HEK293 (cell line): Measurements from ENCODE around the gene TTC23L.

Source experiments
- AEBP2 ChIP-seq: fragments of 450-650 bp; formaldehyde crosslinking; IDR thresholded peaks from 2 replicates; pipeline ENCODE4 v1.5.1; 2016; ENCODE audit warnings: missing biosample characterization, missing genetic modification characterization, borderline replicate concordance
- BCL11A ChIP-seq: fragments of 450-650 bp; formaldehyde crosslinking; IDR thresholded peaks from 2 replicates; pipeline ENCODE4 v1.5.1; 2016; ENCODE audit warnings: low read depth, missing biosample characterization, missing genetic modification characterization
- CTCF ChIP-seq: fragments of 450-650 bp; formaldehyde crosslinking; IDR thresholded peaks from 2 replicates; pipeline ENCODE4 v1.5.1; 2016; ENCODE audit warnings: missing biosample characterization, missing genetic modification characterization
- HIC1 ChIP-seq: fragments of 450-650 bp; formaldehyde crosslinking; IDR thresholded peaks from 2 replicates; pipeline ENCODE4 v1.5.1; 2016; ENCODE audit warnings: missing biosample characterization, missing genetic modification characterization
- MYNN ChIP-seq: fragments of 450-650 bp; formaldehyde crosslinking; IDR thresholded peaks from 2 replicates; pipeline ENCODE4 v1.5.1; 2016; ENCODE audit warnings: missing biosample characterization, missing genetic modification characterization, borderline replicate concordance
- PRDM10 ChIP-seq: fragments of 450-650 bp; formaldehyde crosslinking; IDR thresholded peaks from 2 replicates; pipeline ENCODE4 v1.5.1; 2016; ENCODE audit warnings: missing biosample characterization, missing genetic modification characterization
- PRDM2 ChIP-seq: fragments of 450-650 bp; formaldehyde crosslinking; IDR thresholded peaks from 2 replicates; pipeline ENCODE4 v1.5.1; 2016; ENCODE audit warnings: missing biosample characterization, missing genetic modification characterization, borderline replicate concordance
- SALL2 ChIP-seq: fragments of 450-650 bp; formaldehyde crosslinking; IDR thresholded peaks from 2 replicates; pipeline ENCODE4 v1.5.0; 2017; ENCODE audit warnings: missing biosample characterization, mild to moderate bottlenecking, missing genetic modification characterization, borderline replicate concordance
- ZBTB48 ChIP-seq: fragments of 450-650 bp; formaldehyde crosslinking; IDR thresholded peaks from 2 replicates; pipeline ENCODE4 v1.5.1; 2016; ENCODE audit warnings: missing biosample characterization, missing genetic modification characterization
- ZNF140 ChIP-seq: fragments of 450-650 bp; formaldehyde crosslinking; IDR thresholded peaks from 2 replicates; pipeline ENCODE4 v1.5.1; 2016; ENCODE audit warnings: missing biosample characterization, missing genetic modification characterization
- ZNF146 ChIP-seq: fragments of 450-650 bp; formaldehyde crosslinking; IDR thresholded peaks from 2 replicates; pipeline ENCODE4 v1.5.1; 2016; ENCODE audit warnings: missing biosample characterization, missing genetic modification characterization
- ZNF157 ChIP-seq: fragments of 450-650 bp; formaldehyde crosslinking; IDR thresholded peaks from 2 replicates; pipeline ENCODE4 v1.5.1; 2016; ENCODE audit warnings: missing biosample characterization, missing genetic modification characterization
- ZNF18 ChIP-seq: fragments of 450-650 bp; formaldehyde crosslinking; IDR thresholded peaks from 2 replicates; pipeline ENCODE4 v1.5.1; 2016; ENCODE audit warnings: missing biosample characterization, missing genetic modification characterization
- ZNF184 ChIP-seq: fragments of 450-650 bp; IDR thresholded peaks from 2 replicates; pipeline ENCODE4 v1.5.1; 2018; ENCODE audit warnings: missing biosample characterization, mild to moderate bottlenecking, missing genetic modification characterization
- ZNF221 ChIP-seq: fragments of 450-650 bp; formaldehyde crosslinking; IDR thresholded peaks from 2 replicates; pipeline ENCODE4 v1.5.1; 2017; ENCODE audit warnings: missing biosample characterization, missing genetic modification characterization, borderline replicate concordance
- ZNF324 ChIP-seq: fragments of 450-650 bp; formaldehyde crosslinking; IDR thresholded peaks from 2 replicates; pipeline ENCODE4 v1.5.1; 2016; ENCODE audit warnings: missing biosample characterization, missing genetic modification characterization
- ZNF394 ChIP-seq: fragments of 450-650 bp; formaldehyde crosslinking; IDR thresholded peaks from 2 replicates; pipeline ENCODE4 v1.5.1; 2016; ENCODE audit warnings: missing biosample characterization, missing genetic modification characterization, mild to moderate bottlenecking, moderate library complexity, borderline replicate concordance
- ZNF404 ChIP-seq: fragments of 450-650 bp; formaldehyde crosslinking; IDR thresholded peaks from 2 replicates; pipeline ENCODE4 v1.5.1; 2017; ENCODE audit warnings: missing biosample characterization, missing genetic modification characterization
- ZNF544 ChIP-seq: fragments of 450-650 bp; formaldehyde crosslinking; IDR thresholded peaks from 2 replicates; pipeline ENCODE4 v1.5.0; 2017; ENCODE audit warnings: missing biosample characterization, missing genetic modification characterization
- ZNF585B ChIP-seq: fragments of 450-650 bp; formaldehyde crosslinking; IDR thresholded peaks from 2 replicates; pipeline ENCODE4 v1.5.1; 2016; ENCODE audit warnings: missing biosample characterization, missing genetic modification characterization
- ZNF658 ChIP-seq: fragments of 450-650 bp; formaldehyde crosslinking; IDR thresholded peaks from 2 replicates; pipeline ENCODE4; 2016; ENCODE audit warnings: missing biosample characterization, missing genetic modification characterization
- ZNF707 ChIP-seq: fragments of 450-650 bp; formaldehyde crosslinking; IDR thresholded peaks from 2 replicates; pipeline ENCODE4 v1.5.1; 2016; ENCODE audit warnings: missing biosample characterization, missing genetic modification characterization

Gene TTC23L

GRCh38 chr5:34923694-34924461 lies 84.9 kb downstream of the TTC23L start (continued):
- TF ChIP-seq HIC1 (tag by site-specific recombination) (peak; percentile 83), PRDM2 (tag by site-specific recombination) (no peak), MYNN (tag by site-specific recombination) (no peak), ZNF658 (tag by site-specific recombination) (no peak), AEBP2 (no peak), ZNF324 (peak; percentile 70; the same call in 1 of the 2 replicates), ZNF18 (tag by site-specific recombination) (no peak), PRDM10 (tag by site-specific recombination) (no peak), ZNF157 (tag by site-specific recombination) (no peak), ZNF394 (tag by site-specific recombination) (no peak; the same call in 1 of the 2 replicates), ZNF544 (tag by site-specific recombination) (no peak), ZNF221 (tag by site-specific recombination) (no peak), CTCF (no peak), ZNF146 (tag by site-specific recombination) (no peak), ZNF184 (tag by site-specific recombination) (peak; percentile 89), SALL2 (tag by site-specific recombination) (no peak), ZBTB48 (tag by site-specific recombination) (no peak), BCL11A (tag by site-specific recombination) (peak; percentile 29; the same call in 1 of the 2 replicates), ZNF585B (tag by site-specific recombination) (no peak), ZNF707 (tag by site-specific recombination) (no peak), ZNF140 (tag by site-specific recombination) (no peak), ZNF404 (no peak)
